HL-60 (cell line): ENCODE measurements around the gene FNIP1.

Experiments used
- CTCF ChIP-seq: IDR thresholded peaks from one replicate; pipeline ENCODE4 v1.5.1; 2011; ENCODE audit warnings: low read length, control low read depth, inconsistent platforms; ENCODE audit not compliant: insufficient read depth
- POLR2AphosphoS5 ChIP-seq: IDR thresholded peaks from 2 replicates; pipeline ENCODE4 v1.6.1; 2012; ENCODE audit warnings: low read depth

- TF ChIP-seq CTCF (no peak), POLR2AphosphoS5 (no peak)
These were observed 137.5 kb downstream of the FNIP1 start for GRCh38 chr5:131659290-131659689.
